Loucy (cell line): ENCODE results near the gene CYSLTR2.

Source experiments
- CTCF ChIP-seq: fragments of 200-600 bp; sonication (generic); conservative IDR thresholded peaks from 2 replicates; pipeline ENCODE4 v1.5.1; 2014; ENCODE audit warnings: mild to moderate bottlenecking, antibody characterized with exemption, low read length
- EZH2phosphoT487 ChIP-seq: fragments of 200-600 bp; IDR thresholded peaks from 2 replicates; pipeline ENCODE4 v1.6.1; 2018; ENCODE audit warnings: antibody characterized with exemption, mild to moderate bottlenecking, moderate library complexity, borderline replicate concordance

- no peak for TF ChIP-seq CTCF
- no peak for TF ChIP-seq EZH2phosphoT487
These were observed 38.7 kb upstream of the CYSLTR2 start for GRCh38 chr13:48615049-48615448.
